HK-2 (cell line): Measurements from ENCODE around the gene TM4SF1.

Experiments used
- DNase-seq: peaks from one replicate; pipeline ENCODE4 v3.0.0-alpha.2; 2018; ENCODE audit not compliant: unreplicated experiment

The TM4SF1 gene, protein sequence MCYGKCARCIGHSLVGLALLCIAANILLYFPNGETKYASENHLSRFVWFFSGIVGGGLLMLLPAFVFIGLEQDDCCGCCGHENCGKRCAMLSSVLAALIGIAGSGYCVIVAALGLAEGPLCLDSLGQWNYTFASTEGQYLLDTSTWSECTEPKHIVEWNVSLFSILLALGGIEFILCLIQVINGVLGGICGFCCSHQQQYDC

DNA sequence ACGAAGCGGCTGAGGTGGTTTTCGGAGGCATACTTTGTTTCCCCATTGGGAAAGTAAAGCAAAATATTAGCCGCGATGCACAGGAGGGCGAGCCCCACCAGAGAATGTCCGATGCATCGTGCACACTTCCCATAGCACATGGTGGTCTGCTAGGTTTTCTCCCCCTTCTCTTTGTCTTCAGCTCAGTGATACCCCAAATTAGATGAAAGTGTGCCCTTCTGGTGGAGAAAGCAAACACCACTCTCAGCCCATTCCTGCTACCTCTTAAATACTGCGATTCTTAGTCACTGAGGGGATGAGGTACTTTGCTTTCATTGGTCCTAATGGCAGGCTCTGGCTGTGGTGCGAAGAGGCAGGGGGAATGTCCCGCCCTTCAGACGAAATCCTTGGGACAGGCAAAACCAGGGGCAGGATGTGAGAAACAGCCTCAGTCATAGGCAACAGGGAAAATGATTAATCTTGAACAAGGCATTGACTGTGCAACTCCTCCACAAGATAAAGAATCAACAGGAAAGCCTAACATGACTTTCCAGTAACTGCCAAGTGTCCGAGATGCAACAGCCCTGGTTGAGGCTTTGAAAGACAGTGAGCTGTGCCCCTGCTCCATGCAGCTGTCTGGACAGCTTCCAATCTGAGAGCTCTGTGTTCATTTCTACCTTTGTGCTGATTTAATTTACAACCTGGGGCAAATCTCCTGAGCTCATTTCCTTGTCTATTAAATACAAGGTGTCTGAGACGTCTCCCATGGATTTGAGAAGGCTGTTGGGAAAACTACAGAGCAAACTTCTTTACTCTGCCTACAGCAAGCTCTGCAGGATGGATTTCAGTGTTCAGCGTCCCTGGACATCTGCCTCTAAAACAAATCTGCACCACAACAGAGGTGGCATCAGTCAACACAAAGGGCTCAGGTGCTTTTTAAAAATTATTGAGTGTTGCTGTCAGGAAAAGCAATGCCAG, at the start of gene TM4SF1:
TSS of gene TM4SF1 (minus strand) at position 242 of the 957 bp plus-strand sequence. CDS start at position 140, 102 bp downstream.
- peak; percentile 91 for DNase-seq

DNA sequence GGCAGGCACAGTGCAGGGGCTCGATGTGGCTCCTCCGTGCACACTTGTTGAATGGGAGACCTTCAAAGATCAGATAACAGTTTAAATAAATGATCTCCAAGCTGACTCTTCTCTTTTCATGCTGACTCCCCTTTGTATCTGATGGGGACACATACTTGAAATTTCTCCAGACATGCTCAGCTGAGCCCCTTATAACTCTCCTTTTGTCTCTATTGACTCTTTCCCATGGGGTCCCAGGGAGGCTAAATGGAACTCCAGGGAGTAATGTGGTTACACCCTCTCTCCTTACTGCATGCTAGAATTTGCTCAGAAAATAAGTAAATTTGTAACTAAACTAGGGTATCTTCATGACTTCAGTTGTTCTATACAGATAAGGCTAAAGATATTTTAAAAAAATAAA, 48.9 kb upstream of the TM4SF1 start:
- DNase-seq, result no peak

DNA sequence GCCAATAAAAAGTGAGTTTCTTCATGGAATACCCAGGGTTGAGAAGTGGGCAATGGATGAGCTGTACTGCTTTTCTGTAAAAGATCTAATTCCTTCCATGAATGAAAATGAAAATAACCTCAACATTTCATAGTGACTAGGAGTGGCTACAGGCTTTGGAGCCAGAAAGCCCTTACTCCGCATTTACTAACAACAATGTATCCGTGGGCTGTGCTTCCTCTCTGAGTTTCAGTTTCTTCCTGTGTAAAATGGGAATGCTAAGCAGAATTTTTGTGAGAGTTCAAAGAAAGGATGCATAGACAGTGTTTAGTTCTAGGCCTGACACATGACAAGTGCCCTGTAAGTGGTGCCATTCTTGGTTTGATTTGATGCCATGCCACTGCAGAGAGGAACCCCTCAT, 47.5 kb upstream of the TM4SF1 start:
- no peak for DNase-seq

DNA sequence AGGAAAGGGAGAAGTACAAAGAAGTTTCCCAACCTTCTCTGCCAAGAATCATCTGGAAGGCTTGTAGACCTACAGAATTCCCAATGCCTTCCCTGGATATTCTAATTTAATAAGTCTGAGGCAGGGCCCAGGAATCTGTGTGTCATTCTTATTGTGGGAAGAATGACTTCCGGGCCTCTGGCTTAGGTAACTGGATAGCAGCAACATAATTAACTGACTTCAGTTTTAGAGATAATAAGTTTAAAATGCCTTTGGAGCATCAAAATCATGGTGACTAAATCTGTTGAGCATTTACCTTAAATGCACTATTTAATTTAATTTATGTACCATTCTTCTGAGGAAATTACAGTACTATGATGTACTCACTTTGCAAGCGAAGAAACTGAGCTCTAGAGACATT, 44.3 kb upstream of the TM4SF1 start:
- no peak for DNase-seq

DNA sequence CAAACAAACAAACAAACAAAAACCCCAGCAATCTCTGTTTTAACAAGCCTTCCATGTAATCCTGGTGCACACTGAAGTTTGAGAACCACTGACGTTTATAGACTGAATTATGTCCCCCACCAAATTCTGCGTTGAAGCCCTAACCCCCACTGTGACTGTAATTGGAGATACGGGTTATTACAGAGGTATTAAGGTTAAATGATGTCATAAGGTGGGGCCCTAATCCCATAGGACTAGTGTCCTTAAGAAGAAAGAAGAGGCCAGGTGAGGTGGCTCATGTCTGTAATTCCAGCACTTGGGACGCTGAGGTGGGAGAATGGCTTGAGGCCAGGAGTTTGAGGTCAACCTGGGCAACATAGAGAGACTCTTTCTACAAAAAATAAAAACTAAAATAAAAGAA, 42.4 kb upstream of the TM4SF1 start:
- DNase-seq, result no peak

DNA sequence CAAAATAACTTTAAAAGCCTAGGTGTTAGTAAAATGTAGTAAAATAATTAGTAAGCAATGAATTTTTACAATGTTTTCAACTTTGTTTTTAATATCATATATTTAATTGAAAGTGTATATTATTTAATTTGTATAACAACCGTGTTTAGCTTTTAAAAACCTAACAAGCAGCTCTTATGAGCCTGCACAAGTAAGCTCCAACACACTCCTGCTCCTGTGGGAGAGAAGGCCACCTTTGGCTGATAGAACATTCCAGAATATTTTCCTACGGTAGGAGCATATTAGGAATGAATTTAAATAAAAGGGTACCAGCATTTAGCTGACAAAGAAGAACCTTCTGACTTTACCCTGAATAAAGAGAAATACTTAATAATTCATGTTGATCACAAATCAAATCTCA, 40.3 kb upstream of the TM4SF1 start:
- no peak for DNase-seq

DNA sequence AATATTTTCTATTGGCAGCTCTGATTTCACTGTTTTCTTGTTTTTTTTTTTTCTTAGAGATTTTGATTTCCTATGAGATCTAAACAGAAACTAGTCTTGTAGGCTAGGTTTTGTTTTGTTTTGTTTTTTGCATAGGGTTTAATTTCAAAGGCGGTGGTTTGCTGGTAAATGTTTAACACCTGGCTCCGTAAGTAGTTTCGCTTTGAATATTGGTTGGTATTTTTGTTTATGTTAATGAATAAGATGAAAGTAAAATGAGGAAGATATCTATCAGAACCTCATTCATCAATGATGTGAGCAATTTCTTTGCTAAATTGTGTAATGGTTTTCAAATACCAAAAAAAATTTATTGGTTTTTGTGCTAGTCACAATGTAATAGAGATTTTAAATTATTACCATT, 39.7 kb upstream of the TM4SF1 start:
- no peak for DNase-seq

DNA sequence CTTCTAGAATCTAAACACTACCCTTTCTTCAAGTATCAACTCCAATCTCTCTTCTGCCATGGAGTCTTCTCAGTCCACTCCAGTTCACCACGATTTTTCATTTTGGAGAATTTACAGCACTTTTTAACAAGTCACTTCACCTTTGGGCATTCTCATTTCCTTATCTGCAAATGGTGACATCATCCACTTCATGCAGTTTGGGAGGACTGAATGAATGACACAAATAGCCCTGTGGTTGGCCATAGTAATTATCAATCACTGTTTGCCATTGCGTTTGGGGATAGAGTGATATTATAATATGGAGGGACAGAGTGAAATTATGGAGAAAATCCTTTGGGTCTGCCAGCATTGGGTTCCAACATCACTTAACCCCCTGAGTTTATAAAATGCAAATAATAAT, 38.0 kb upstream of the TM4SF1 start:
- no peak for DNase-seq

DNA sequence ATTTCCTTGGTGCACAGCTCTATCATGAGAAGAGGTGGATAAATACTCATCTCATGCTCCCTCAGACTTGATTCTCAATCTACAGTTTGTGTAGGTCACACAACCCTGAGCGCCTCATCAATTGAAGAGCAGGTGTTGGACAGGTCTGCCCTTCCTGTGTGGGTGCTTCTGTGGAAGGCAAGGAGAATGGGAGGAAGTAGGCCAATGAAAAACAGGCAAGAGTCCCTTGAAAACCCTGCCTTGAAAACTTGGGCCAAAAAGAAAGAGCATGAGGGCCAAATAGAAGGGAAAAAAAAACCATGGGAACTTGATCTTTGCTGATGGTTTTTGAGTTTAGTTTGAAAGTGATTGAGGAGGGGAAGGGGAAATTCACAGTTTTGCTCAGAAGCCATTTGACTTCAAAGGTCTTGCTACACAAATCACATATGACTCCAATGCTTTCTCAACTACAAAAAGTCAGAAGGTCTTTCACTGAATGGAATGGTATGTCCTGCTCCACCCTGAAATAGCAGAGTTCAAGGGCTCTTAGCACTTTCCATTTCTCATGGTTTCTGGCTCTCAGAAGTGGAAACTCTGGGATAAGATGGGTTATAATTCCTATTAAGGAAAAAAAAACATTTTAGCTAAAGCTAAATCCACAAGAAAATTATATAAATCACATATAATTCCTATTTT, 37.2 kb upstream of the TM4SF1 start:
- no peak for DNase-seq

DNA sequence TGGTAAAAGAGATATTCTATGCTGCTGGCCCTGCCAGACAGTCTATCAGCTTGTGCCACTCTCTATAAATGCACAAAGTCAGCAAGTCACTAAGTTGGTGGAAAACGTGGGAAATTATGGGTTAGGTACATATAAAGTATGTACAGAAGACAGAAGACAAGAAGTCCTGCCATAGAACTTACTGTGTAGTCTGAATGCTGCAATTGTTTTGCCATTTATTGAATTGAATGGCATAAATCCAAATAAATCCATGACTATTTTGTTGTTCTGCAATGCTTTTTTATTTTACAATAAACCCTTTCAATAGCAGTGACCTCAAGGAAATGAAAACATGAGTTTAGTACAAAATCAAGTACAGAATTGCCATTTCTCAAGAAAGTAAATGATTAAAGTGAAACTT, 34.1 kb upstream of the TM4SF1 start:
- no peak for DNase-seq

DNA sequence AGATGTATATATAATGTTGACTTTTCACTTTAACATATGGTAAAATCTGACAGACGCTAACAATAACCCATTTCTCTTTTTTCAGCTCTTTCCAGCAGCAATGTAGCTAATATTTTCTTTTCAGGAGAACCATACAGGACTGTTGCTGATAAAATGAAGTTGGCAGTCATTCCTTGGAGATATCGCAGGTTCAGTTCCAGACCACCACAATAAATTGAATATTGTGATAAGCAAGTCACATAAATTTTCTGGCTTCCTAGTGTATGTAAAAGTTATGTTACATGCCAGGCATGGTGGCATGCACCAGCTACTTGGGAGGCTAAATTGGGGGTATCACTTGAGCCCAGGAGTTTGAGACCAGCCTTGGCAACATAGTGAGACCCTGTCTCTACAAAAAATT, 31.9 kb upstream of the TM4SF1 start:
- no peak for DNase-seq

DNA sequence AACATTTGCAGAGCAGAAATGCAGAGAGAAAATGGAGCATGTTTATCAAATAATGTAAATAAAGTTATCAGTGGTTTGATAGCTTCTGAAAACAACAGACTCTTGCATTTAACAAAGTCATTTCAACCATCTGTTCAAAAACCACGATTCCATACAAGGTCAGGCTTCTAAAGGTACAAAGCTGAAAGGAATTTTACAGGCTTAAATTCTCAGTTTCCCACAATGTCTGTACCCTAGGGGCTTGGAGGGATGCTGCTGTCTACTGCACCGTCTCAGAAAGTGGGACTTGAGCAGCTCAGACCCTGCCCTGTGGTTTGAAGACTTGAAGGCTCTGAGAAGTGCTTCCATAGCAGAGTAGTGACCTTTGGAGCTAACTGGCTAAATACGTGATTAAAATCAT, 30.4 kb upstream of the TM4SF1 start:
- no peak for DNase-seq

DNA sequence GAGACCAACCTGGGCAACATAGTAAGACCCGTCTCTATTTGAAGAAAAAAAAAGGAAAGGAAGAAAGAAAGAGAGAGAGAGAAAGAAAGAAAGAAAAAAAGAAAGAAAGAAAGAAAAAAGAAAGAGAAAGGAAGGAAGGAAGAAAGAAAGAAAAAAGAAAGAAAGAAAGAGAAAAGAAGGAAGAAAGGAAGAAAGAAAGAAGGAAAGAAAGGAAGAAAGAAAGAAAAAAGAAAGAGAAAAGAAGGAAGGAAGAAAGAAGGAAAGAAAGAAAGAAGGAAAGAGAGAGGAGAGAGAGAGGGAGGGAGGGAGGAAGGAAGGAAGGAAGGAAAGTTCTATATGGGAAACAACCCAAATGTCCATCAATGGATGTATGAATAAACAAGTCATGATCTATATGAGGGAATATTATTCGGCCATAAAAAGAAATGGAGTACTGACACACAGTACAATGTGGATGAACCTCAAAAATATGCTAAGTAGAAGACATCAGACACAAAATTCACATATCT, 28.8 kb upstream of the TM4SF1 start:
- no peak for DNase-seq

DNA sequence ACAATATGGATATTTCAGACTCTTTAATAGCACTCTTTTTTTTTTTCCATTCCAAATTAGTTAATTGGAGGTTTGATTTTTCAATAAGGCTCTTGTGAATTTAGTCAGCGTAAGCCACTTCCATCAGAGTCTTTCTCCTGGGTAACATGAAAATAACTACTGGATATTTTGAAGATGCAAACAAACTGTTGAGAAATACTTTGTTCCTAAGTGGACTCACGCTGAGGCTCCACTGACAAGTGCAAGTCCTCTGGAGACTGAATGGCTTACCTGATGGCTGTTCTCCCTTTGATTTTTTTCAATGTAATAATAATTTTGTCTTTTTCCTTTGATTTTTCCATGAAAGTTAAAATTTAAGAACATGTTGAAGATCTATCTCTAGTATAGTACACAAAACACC, 26.0 kb upstream of the TM4SF1 start:
- DNase-seq, result no peak

DNA sequence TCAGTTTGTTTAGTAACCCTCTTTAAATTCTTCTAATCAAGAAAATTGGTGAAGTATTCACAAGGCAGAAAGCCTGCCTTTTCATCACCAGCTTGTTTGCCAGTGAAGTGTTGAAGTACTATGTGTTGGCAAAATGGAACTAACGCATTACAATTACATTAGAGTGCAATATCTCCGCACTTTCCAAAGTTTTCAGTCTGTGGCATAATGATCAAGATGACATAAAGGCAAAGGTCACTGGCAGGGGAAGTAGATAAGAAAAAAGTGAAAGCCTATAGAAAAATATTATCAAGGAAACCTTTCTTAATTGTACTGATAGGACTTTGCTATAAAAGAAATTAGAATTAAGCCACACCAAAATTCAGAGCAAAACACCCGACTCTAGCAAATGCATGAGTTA, 25.0 kb upstream of the TM4SF1 start:
- no peak for DNase-seq

DNA sequence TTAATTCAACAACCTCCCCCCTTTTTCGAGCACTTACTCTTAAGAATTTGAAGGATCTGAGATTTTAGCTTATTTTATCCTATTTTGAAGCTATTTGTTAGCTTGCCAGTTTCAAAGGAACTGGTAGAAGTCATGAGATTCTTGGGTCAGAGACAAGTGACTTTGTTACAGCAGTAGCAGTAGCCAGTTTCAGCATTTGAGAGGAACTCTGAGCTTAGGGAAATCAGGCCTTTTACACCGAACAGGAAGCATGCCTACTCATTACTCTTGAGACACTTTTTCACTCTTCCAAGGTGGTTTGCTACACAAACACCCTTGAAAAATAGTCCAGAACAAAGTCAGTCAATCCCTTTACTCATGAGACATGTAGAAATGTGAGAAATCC, 24.5 kb upstream of the TM4SF1 start:
- no peak for DNase-seq

DNA sequence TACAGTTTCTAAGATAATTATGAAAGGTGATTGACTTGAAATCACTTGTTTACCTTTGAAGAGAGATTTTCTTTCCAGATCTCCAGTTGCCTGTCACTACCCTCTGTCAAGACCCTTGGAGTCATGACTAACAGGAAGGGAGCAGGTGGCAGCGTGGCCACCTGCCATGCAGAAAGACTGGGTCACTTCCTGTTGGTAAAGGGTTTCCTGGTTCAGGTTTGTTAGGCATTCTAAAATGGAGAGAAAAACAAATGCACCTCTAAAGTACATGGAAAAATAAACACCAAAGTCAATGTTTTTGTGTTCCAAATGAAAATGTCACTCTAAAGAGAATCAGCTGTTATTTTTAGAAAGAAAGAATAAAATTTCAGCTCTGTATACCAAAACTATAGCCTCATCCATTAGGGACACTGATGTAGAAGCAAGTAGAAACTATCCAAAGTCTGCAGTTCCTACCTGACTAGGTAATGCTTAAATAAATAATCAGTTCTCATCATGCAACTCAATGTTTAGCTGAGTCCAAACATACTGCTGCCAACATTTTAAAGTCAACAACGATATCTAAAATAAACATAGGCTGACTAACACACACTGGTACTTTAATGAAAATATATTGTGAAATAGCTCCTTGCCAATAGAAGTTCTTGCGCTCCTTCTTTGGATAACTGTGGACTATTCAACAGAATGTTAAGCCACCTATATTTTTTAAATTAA, 23.9 kb upstream of the TM4SF1 start:
- no peak for DNase-seq

DNA sequence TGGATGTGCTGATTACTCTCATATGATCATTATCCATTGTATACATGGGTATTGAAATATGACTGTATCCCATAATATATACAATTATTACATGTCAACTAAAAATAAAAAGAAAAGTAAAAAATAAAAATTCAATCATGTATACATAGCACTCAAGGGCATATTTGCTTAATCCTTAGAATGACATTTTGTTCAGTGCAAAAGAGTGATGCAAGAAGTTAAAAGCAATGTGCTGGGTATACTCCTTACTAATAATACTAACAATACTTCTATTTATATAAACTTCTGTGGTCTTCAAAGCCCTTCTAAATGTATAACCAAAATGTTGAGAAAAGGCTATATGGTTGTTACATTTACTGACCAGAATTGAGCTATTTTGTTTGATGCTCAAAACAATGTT, 23.2 kb upstream of the TM4SF1 start:
- no peak for DNase-seq

DNA sequence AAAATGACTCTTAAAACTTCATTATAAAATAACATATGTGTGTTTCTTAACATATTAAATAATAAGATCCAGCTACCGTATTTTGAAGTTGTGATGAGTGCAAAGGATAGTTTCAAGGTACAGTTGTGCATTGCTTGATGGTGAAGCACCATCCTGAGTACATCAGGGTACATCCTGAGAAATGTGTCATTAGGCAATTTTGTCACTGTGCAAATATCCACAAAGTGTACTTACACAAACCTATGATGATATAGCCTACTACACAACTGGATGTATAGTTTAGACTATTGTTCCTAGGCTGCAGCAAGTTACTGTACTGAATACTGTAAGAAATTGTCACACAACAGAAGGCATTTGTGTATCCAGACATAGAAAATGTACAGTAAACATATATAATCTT, 20.8 kb upstream of the TM4SF1 start:
- DNase-seq, result no peak

DNA sequence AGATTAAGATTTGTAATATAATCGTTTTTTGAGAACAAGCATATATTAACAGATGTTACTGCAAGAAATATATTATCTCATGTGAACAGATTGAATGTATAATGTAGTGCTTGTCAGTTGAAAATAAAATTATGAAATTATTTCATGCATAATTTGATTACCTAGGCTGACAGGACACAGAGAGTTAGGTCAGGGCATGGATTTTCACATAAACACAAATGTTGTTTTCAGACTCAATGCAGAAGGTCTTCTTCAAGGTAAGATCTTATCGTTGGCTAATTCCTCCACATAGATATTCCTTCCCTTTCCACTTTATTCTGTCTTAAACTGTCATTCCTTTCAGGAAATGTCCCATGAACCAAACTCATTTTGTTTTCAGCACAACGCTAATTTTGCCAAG, 20.1 kb upstream of the TM4SF1 start:
- DNase-seq, result no peak

DNA sequence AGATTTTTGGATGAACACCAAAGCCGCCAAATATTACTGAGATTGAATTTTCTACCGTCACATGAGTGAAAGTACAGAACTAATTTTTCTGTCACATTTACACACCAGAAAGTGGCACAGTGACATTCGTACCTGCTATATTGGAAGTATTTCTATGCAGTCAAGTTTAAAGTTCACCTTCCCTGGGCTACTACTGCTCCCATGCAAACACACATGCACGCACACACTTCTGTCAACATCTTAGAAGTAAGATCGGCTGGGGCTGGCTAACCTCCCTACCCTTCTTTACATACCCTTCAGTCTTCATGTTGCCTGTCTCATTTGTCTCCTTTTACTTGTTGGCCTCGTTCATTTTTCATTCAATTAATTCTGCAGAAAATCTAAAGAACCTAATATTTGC, 19.0 kb upstream of the TM4SF1 start:
- DNase-seq, result no peak
